ENCODE data around the gene DYSF.

DYSF gene

DNA sequence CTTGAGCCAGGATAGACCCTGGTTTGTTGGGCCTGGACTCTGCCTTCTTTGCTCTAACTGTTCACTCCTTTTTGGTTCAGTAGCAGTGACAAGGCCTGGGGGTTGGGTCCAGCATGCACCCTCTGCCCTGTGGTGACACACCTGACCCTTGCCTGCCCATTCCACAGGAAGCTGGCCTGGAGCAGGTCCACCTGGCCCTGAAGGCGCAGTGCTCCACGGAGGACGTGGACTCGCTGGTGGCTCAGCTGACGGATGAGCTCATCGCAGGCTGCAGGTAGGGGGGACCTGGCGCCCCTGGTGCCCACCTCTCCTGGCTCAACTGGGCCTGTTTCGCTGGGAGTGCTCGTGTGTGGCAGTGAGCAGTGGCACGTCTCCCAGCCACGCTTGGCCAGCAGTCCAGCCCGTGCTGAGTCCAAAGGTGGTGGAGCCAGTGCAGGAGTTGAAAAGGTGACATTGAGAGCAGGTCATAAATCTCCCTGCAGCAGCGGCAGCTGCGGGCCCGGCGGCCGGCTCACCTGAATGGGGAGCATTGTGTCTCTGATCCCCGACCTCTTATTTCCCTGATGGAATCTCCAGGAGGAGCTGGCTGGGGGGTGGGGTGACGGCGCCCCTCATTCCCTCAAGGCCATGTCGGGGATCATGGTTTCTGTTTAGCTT is 102.6 kb downstream of the DYSF start:
- no peak for FAIRE-seq

DNA sequence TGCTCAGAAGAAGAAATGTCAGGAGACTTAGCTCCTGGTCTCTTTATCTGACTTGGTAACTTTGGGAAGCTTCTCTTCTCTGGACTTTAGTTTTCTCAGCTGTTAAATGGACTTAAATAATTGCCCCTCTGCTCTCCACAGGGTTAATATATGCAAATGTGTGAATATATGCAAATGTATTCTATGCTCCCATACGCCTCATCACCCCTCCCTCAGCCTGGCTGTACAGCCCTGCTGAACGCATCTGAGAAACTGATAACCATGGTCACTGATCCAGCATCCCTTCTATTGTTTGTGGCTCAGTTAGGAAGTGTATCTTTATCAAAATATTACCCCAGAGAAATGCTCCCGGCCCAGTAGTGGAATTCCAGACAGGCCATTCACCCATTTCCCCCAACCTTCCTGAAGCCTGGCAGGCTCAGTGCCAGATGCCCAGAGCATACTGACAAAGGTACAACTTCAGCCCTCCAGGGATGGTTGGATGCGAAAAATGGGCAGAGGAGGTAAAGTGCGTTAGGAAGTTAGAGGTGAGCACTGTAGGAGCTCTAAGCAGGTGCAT is 103.4 kb downstream of the DYSF start:
- no peak for FAIRE-seq

DNA sequence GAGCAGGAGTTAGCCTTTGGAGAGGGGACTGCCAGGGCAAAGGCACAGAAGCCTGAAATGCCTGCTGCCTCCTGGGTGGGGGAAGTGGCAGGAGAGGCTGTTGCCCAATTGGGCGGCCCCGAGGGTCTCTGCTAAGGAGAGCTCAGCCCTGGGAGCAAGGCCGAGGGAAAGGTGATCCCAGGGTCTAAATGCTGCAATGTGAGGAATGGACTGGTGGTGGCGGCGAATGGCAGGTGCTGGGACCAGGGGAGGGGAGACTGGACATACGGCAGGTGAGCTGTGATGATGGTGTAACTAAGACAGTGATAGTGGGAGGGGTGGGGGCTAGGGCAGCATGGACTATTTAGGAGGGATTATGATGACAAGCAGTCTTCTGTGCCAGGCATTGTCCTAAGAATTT is 104.0 kb downstream of the DYSF start:
- no peak for FAIRE-seq

- no peak for FAIRE-seq
Measured at GRCh38 chr2:71558300-71559051, 105.1 kb downstream of the DYSF start.

DNA sequence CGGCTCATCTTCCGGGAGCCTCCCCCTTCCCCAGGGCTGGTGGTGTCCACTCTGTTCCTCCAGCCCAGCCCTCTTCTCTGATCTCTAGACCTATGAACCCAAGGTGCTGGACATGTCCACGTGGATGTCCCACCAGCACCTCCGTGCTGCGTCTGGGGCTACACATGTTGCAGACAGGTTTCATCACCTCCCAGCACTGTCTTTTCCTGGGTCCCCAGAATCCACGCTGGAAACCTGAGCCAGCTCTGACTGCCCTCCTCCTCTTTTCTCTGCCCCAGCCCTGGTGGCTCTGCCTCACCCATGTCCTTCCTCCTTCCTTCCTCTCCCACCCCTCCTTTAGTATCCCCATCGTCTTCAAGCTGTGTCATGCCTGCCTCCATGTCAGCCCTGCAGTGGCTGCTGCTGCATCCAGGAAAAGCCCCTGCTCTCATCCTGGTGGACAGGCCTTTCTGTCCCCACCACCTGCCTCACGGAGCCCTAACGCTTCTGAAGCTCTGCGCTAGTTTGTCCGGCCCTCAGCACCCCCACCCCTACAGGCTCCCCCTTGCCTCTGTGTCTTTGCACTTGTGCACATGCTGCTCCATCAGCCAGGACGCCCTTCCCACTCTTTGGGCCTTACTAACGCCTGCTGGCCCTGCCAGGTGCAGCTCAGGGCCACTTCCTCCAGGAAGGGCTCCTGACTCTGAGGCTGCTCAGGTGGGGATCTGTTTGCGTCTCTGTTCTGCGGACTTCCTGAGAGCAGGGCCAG is 105.9 kb downstream of the DYSF start:
- no peak for FAIRE-seq

DNA sequence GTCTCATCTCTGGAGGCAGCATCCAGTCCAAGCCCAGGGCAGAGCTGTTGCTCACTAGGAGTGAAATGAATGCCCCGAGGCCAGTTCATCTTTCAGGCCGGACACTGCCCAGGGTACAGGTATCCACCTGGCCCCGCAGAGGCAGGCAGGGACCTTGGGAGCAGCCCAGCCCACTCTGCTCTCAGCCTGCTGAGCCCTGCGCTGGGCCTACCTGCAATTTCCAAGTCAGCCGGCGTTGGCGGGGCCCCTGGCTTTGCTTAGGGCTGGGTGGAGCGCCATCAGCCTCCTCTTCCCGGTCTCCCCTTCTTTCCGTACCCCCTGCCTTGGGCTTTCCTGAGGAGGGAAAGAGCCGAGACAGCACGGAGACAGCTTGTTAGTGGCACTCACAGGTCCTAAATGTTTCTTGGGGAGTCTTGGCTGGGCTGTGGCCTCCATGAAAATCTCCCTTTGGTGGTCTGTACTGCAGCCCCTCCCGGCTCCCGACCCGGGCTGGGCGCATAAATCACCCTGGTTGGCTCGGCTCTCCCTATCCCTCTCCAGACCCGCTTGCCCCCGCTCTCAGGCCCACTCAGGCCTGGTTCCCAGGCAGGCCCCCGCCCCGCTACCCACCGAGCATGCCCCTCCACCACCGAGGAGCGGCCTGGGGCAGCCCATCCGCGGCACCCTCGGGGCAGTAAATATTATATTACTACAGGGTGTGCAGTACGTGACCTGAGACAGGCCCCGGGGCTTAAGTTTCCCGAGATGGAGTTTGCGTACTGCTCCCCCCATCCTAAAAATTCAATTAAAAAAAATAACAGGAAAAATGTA is 106.7 kb downstream of the DYSF start:
- FAIRE-seq, result no peak

GRCh38 chr2:71560638-71561011 is 107.3 kb downstream of the DYSF start:
- FAIRE-seq, result no peak

- FAIRE-seq, result no peak
Measured at GRCh38 chr2:71561441-71562267, 108.3 kb downstream of the DYSF start.

DNA sequence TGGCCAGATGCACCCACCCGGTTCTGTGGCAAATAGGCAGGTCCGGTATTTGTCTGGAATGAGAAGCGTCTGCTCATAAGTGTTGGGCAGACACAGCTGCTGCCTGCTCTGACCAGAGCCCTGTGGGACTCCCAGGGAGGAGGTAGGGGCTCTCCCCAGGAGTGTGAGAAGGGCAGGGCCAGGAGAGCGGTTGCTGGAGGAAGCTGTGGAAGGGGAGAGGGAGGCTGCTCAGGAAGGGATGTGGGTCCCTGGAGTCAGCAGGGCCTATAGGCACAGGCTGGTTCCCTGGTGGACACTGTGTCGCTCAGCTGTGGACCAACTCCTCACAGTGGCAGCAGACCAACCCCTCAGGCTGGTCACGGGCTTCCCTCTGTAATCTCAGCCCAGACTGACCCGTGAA is 109.2 kb downstream of the DYSF start:
- FAIRE-seq, result no peak

DNA sequence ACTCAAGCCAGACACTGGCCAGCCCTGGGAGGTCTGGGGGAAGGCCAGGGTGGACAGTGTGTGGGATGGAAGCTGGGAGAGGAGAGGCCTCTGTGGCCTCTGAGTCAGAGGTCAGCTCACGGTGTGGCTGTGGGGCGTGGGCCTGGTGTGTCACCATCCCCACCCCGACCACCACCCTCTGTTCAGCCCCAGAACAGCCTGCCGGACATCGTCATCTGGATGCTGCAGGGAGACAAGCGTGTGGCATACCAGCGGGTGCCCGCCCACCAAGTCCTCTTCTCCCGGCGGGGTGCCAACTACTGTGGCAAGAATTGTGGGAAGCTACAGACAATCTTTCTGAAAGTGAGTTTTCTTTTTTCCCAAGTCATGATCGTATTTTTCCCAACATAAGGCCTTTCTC is 110.5 kb downstream of the DYSF start:
- FAIRE-seq, result no peak

- FAIRE-seq, result no peak
Measured at GRCh38 chr2:71564361-71564760, 111.0 kb downstream of the DYSF start.

DNA sequence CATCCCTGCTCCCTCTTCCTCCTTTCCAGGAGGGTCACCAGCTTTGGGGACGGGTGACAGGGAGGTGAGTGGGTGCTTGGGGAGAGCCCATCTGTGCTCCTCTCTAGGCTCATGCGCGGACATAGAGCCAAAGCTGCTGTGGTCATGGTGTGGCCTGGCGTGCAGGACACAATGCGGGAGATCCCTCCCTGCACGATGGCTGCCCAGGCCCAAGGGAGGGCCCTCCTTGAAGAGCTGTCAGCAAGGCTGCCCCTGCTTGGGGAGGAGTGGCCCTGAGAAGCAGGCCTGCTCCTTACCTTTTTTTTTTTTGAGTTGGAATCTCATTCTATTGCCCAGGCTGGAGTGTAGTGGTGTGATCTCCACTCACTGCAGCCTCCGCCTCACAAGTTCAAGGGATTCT is 111.4 kb downstream of the DYSF start:
- no peak for FAIRE-seq

DNA sequence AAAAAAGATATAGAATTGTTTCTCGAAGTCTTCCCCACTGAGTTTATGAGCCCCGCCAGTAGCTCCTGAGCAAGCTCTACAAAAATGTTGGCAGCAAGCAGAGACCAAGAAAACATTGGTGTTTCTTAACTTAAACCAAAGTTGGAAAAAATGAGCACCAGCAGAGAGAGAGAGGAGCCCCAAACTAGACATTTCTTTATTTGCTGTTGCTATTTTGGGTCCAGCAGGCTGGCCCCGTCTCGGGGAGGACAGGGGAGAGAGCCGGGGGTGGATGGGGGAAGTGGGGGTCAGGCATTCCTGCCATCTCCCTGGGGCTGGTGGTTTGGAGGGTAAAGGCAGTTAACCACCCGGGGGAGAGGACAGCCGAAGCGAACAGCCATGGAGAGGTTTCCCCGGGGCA is 113.0 kb downstream of the DYSF start:
- FAIRE-seq, result no peak

DNA sequence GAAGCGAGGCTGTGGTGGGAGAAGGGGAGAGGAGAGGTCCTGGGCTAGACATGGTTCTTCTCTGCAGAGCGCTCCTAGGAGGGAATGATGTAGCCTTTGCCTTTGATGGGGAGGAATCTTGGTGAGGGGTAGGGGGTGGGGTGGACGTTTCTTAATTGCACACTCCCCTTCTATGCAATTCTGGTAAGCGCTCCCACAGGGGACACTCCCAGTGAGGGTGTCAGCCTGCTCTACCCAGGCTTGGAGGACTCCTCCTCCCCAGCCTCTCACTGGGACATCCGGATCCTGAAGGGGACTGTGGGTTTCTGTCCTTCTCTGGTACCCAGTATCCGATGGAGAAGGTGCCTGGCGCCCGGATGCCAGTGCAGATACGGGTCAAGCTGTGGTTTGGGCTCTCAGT is 114.3 kb downstream of the DYSF start:
- no peak for FAIRE-seq

DNA sequence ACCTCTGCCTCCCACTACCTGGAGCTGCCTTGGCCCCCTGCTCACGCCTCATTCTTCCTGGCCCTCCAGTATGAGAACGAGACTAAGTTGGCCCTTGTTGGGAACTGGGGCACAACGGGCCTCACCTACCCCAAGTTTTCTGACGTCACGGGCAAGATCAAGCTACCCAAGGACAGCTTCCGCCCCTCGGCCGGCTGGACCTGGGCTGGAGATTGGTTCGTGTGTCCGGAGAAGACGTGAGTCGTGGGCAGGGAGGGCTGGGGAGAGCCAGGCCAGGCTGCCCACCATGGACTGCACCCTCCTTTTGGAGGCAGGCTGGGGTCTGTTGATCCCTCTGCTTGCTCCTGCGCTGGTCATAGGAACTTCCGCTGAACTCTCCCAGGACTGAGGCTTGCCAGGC is 114.7 kb downstream of the DYSF start:
- FAIRE-seq, result no peak

DNA sequence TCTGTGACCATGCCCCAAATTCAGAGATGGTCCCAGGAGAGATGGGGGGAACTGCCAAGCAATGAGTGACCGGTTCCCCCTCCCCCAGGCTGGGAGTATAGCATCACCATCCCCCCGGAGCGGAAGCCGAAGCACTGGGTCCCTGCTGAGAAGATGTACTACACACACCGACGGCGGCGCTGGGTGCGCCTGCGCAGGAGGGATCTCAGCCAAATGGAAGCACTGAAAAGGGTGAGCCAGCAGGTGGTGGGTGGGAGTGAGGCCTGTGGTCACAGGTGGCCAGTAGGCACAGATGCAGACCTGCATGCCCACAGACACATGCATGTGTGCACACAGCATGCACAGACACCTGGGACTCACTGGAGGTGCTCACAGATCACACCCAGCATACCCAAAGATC is 117.2 kb downstream of the DYSF start:
- no peak for FAIRE-seq

GRCh38 chr2:71570951-71571460 is 117.6 kb downstream of the DYSF start:
- FAIRE-seq, result no peak

- FAIRE-seq, result no peak
Measured at GRCh38 chr2:71571945-71572344, 118.6 kb downstream of the DYSF start.

DNA sequence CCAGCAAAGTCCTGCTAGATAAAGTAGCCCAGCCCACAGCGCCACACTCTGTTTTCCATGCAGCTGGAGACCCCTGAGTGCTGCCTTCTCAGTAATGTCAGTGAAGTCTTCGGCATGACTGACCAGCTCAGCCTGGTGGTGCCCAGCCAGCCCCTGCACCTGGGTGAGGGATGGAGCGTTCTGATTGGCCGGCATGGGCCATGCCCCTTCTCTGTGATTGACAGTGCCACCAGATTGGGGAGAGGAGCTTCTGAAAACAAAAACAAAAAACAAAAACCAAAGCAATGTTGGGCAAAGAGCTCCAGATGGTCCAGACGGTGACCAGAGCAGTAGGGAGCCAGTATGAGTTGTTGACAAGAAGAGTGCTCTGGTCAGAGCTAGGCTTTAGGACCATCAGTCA is 122.6 kb downstream of the DYSF start:
- FAIRE-seq, result no peak

DNA sequence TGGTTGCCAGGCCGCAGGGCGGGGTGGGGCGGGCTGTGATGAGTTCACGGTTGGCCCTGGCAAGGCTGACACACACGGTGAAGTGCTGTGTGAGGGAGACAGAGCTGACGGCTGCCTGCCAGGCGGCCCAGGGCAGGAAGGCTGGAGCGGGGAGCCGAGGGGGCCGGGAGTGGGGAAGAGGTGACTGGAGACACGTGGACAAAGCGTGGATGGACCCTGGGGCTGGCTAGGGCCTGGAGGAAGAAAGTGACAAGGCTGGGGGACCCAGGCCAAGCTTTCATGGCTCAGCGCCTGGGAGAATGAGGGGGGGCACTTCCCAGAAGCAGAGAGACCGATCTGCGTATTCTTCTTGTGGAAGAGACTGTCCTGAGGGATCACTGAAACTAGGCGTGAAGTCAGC is 123.2 kb downstream of the DYSF start:
- FAIRE-seq, result no peak

DNA sequence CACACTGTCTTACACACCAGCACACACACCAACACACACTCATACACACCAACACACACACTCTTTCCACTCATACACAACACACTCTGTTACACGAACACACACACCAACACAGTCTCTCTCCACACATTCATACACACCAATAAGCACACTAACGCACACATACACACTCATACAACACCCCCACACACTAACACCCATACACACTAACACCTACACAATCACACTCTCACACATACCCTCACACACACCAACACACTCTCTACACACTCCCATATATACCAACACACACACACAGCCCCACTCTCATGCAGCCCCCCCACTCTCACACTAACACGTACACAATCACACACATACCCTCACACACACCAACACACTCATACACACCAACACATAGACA is 123.8 kb downstream of the DYSF start:
- FAIRE-seq, result no peak
